Left lung (tissue), 10 donors: ENCODE measurements around the gene TSPAN11. TPM values are rescaled to one million over a fixed set of nuclear protein-coding genes. Genes with fewer than 3 reads are reported as not detected.
"Not testable (repeated sequence)": the region's sequence is repeated elsewhere in the genome, so short reads cannot be mapped to it uniquely, and the experiment has no call there.

Source experiments
- ATAC-seq: fragments of 200-7000 bp; cut with Tn5 transposase; one replicate; pipeline ENCODE4 v1.9.1; 2020; ENCODE audit warnings: moderate library complexity
- DNase-seq, 4 donors: peaks; one replicate each; pipeline ENCODE4 v3.0.0-alpha.2; 2013 to 2020
- H3K27ac ChIP-seq, 2 donors: fragments of 200-600 bp; sonication (generic) in 1 of 2; one replicate each; pipeline versions ENCODE4 v1.5.0 to v1.8.0; 2020 to 2021
- H3K27me3 ChIP-seq, 2 donors: fragments of 200-600 bp; sonication (generic) in 1 of 2; one replicate each; pipeline versions ENCODE4 v1.5.0 to v1.8.0; 2020 to 2021
- H3K36me3 ChIP-seq, 2 donors: fragments of 200-600 bp; sonication (generic) in 1 of 2; one replicate each; pipeline versions ENCODE4 v1.5.0 to v1.8.0; 2020 to 2021
- H3K4me1 ChIP-seq, 2 donors: fragments of 200-600 bp; one replicate each; pipeline ENCODE4 v1.8.0; 2021
- H3K4me3 ChIP-seq, 2 donors: fragments of 200-600 bp; sonication (generic) in 1 of 2; one replicate each; pipeline versions ENCODE4 v1.5.0 to v1.8.0; 2020 to 2021; ENCODE audit warnings: mild to moderate bottlenecking in 1 of 2
- H3K9me3 ChIP-seq, 2 donors: fragments of 200-600 bp; sonication (generic) in 1 of 2; one replicate each; pipeline versions ENCODE4 v1.5.0 to v1.8.0; 2020 to 2021
- intact Hi-C, 2 donors: fragments of 100-400 bp; cut with DNase I; formaldehyde crosslinking; loops; one replicate each; pipeline versions ENCODE4 v1.11.2 to v1.14.2; 2022
- polyA plus RNA-seq, 6 donors: library from polyadenylated mRNA; unstranded; fragments of 120-200 nt; gene quantifications; one replicate each; pipeline ENCODE4 v1.2.1, GENCODE V29; 2013; ENCODE audit not compliant: insufficient read length in 6 of 6
- total RNA-seq, 2 donors: library from RNA; stranded (reverse); fragmentation: NEBNext Ultra II Directional; extraction: Animal tissue kit (Norgen Biotek cat#: 25700); gene quantifications; one replicate each; pipeline ENCODE4 v1.2.1, GENCODE V29; 2021
- TF ChIP-seq, protein P1 (sequence below), 2 donors: fragments of 200-600 bp; sonication (generic) in 1 of 2; IDR thresholded peaks; one replicate each; pipeline versions ENCODE4 v1.5.0 to v1.8.0; 2021; ENCODE audit warnings: antibody characterized with exemption in 2 of 2
- donor health status: DM: no; HTN: yes; CAD: no.
- donor health status: DM: no; HTN: no; CAD: no.

Gene TSPAN11
- total and polyA plus RNA-seq, 8 donors, result 4.1 to 18.2 (median 14.7) TPM

DNA sequence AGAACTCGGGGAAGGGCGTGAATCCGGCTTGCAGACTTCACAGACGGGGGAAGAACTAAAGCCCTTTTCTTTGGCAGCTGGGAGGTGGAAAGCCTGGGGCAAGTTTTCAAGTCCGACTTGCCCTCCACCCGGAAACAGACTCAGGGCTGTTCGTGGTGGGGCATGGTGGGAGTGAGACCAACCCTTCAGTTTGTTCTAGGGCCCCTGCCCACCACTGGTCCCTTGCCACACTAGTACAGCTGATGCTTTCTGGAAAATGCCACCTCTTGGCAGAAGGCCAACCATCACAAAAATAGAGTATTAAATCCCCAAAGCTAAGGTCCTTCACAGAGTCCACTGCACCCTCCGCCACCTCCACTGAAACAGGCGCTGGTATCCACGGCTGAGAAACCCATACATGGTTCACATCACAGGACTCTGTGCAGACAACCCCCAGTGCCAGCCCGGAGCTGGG is 96.8 kb downstream of the TSPAN11 start:
- TF ChIP-seq, protein P1, sequence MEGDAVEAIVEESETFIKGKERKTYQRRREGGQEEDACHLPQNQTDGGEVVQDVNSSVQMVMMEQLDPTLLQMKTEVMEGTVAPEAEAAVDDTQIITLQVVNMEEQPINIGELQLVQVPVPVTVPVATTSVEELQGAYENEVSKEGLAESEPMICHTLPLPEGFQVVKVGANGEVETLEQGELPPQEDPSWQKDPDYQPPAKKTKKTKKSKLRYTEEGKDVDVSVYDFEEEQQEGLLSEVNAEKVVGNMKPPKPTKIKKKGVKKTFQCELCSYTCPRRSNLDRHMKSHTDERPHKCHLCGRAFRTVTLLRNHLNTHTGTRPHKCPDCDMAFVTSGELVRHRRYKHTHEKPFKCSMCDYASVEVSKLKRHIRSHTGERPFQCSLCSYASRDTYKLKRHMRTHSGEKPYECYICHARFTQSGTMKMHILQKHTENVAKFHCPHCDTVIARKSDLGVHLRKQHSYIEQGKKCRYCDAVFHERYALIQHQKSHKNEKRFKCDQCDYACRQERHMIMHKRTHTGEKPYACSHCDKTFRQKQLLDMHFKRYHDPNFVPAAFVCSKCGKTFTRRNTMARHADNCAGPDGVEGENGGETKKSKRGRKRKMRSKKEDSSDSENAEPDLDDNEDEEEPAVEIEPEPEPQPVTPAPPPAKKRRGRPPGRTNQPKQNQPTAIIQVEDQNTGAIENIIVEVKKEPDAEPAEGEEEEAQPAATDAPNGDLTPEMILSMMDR (IDR thresholded peaks at IDR 0.05), result no peak
- intact Hi-C loops, result loop anchor here in 1 of 2 donors (5.0 kb wide), 1 partner anchor 51 kb away; no protein-coding TSS in a partner anchor
- Histone ChIP-seq H3K36me3 (no peaks in the 10 kb centered on the region), H3K4me1 (no peaks in the 10 kb centered on the region), H3K9me3 (no peaks in the 10 kb centered on the region), H3K27me3 (no peaks in the 10 kb centered on the region), H3K4me3 (no peak overlapping the region), H3K27ac (no peak overlapping the region)
- DNase-seq (peak in 1 of 4 donors; percentile 15), ATAC-seq (no peak)

DNA sequence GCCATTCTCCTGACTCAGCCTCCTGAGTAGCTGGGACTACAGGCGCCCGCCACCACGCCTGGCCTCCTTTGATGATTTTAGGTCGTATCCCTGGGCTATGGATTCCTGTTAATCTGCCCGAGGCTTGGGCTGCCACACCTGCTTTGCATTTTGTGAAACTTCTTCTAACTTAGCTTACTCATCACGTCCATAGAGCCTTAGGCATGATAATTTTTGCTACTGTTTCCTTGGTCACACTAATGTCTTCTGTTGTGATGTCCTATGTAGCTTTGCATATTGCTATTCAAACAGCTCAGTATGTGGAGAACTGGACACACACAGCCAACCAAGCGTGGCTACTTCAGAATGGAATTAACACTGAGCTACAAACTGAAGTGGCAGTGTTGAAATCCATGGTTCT is 99.7 kb downstream of the TSPAN11 start:
- DNase-seq, result no peak
- H3K4me3 ChIP-seq, result no peak overlapping the region
- no peaks in the 10 kb centered on the region for H3K27me3 ChIP-seq
- H3K9me3 ChIP-seq, result no peaks in the 10 kb centered on the region
- TF ChIP-seq, protein P1 (IDR thresholded peaks at IDR 0.05), result no peak
- H3K36me3 ChIP-seq, result no peaks in the 10 kb centered on the region
- no peak for ATAC-seq
- intact Hi-C loops, result no loop called here
- H3K4me1 ChIP-seq, result no peaks in the 10 kb centered on the region
- no peak overlapping the region for H3K27ac ChIP-seq

DNA sequence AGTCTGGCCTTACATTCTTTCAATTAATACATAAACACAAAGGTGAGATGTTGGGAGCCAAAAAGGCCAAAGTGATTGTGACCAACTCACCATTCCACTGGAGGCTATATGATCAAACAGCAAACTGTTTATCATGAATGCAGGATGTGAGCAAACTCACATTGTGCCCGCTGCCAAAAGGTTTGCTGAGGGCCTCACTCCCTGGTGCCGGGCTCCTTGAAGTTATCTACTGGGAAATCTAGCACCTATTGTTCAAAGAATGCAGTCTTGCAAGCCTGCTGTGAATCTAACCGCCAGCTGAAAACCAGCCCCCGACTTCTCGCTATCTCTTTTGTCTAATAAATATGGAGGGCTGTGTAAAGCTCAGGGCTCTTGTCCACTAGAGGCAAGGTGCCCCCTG is 100.5 kb downstream of the TSPAN11 start:
- DNase-seq, H3K4me3 ChIP-seq, H3K36me3 ChIP-seq, H3K9me3 ChIP-seq, H3K27ac ChIP-seq, intact Hi-C loops, H3K27me3 ChIP-seq, ATAC-seq, H3K4me1 ChIP-seq: not testable (repeated sequence)

DNA sequence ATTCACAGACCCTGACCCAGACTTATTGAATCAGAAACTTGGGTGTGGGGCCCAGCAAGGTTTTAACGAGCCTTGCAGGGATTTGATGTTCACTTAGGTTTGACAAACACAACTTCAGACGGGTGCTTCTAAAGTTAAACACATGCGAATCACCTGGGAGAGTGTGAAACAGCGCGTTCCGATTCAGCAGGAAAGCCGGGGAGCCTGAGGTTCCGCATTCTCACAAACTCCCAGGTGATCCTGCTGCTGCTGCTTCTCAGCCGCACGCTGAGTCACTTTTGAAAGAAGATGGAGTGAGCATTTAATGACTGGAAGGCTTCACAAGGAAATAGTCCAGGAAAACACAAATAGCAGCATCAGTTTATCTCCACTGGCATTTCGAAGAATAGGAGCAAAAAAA is 102.9 kb downstream of the TSPAN11 start:
- Histone ChIP-seq H3K36me3 (no peaks in the 10 kb centered on the region), H3K27ac (no peak overlapping the region), H3K4me1 (no peaks in the 10 kb centered on the region), H3K9me3 (no peaks in the 10 kb centered on the region), H3K4me3 (no peak overlapping the region), H3K27me3 (no peaks in the 10 kb centered on the region)
- TF ChIP-seq, protein P1 (IDR thresholded peaks at IDR 0.05), result no peak
- ATAC-seq (no peak), DNase-seq (no peak)
- intact Hi-C loops, result no loop called here

DNA sequence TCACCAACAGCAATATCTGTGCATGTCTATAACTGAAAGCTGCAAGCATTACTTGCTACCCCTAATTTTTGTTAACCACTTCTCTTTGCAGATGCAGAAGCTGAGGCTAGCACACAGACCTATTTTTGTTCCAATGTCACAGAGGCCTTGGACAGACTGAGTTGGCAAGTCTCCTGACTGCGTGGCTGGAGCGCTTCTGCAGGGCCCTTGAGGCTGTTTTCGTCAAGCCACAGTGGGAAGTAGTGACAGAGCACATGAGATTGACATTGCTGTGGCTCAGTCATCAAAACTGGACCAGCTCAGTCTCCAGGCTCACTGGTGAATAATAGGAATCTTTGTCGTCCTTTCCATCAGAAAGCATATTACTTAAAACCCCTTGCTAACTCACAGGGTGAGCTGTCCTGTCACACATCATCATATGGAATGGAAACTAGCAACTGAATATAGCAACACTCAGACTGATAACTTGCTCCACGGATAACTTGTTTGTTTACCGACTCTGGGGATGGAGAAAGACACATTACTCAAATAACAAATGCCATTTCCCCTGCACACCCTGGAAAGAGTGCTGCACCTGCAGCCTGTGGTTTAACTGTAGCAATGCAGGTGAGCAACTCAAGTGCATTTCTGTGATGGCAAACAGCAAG is 103.5 kb downstream of the TSPAN11 start:
- ATAC-seq (no peak), DNase-seq (peak in 1 of 4 donors; percentile 13)
- TF ChIP-seq, protein P1 (IDR thresholded peaks at IDR 0.05), result no peak
- Histone ChIP-seq H3K4me1 (no peaks in the 10 kb centered on the region), H3K27ac (no peak overlapping the region), H3K36me3 (no peaks in the 10 kb centered on the region), H3K4me3 (no peak overlapping the region), H3K27me3 (no peaks in the 10 kb centered on the region), H3K9me3 (no peaks in the 10 kb centered on the region)
- intact Hi-C loops, result no loop called here

DNA sequence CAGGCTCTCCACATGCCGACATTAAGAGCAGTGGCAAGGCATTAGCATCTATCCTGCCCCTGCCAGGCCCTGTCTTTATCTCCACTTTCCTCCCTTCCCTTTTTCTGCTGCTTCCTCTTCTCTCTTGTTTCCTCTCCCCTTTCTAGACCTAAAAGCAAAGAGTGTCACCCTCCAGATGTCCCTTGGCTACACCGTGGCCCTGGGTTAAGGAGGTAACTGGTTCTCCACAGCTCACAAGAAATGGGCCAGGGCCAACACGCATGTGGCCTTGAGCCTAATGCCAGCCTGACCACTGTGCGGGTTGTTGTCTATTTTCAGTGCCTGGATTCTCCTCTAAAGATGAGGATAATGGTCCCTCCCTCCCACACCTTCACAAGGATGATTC is 105.4 kb downstream of the TSPAN11 start:
- TF ChIP-seq, protein P1 (IDR thresholded peaks at IDR 0.05), result no peak
- Histone ChIP-seq H3K4me3 (no peak overlapping the region), H3K4me1 (no peaks in the 10 kb centered on the region), H3K9me3 (no peaks in the 10 kb centered on the region), H3K27me3 (no peaks in the 10 kb centered on the region), H3K36me3 (no peaks in the 10 kb centered on the region), H3K27ac (no peak overlapping the region)
- ATAC-seq (no peak), DNase-seq (no peak)
- intact Hi-C loops, result no loop called here
